ENCODE measurements around the gene PAMR1. TPM values are rescaled to one million over a fixed set of nuclear protein-coding genes. Genes with fewer than 3 reads are reported as not detected.
A peak's percentile ranks its signal among the peaks of the same experiment; 100 is the strongest.

PAMR1 gene
- total and polyA plus RNA-seq, 2 of the 8 experiments (the other 6 are each of a cell fraction or from before 2014, with no cell fraction given): 3.0 to 6.9 TPM

DNA sequence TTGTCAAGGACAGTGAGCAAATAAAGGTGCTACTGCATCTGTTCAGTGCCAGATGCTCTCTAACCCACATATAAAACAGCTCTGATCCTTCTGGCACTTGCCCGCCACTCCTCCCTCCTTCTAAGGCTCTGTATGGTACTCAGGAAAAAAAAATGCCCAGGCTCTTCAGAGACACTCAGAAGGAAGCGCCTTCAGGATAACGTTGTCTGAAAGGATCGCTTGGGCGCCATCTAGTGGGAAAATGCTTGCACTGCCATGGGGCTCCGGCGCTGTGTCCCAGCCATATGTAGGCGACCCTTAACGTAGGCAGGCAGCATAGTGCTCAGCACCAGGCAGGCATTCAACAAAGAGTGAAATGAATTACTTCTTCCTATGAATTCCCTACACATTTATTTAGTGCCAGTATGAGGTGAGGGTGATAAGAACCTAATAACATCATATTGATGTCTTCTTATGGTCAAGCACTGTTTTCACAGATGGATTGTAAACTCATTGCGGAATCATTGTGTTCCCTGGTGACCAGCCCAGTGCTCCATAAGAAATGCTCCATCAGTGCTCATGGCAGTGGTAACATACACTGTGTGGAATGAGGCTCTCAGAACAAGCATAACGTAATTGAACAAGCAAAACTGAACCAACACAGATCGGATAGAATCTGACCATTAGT is 39.6 kb downstream of the PAMR1 start:
- TF ChIP-seq BCL11A (IDR thresholded peaks at IDR 0.05; ENCODE audit: low read depth in 2 of 2, low read length in 2 of 2): no peak
- no peak for TF ChIP-seq CHD1 (IDR thresholded peaks at IDR 0.05; ENCODE audit: low read depth, low read length)
- TF ChIP-seq, protein P1, sequence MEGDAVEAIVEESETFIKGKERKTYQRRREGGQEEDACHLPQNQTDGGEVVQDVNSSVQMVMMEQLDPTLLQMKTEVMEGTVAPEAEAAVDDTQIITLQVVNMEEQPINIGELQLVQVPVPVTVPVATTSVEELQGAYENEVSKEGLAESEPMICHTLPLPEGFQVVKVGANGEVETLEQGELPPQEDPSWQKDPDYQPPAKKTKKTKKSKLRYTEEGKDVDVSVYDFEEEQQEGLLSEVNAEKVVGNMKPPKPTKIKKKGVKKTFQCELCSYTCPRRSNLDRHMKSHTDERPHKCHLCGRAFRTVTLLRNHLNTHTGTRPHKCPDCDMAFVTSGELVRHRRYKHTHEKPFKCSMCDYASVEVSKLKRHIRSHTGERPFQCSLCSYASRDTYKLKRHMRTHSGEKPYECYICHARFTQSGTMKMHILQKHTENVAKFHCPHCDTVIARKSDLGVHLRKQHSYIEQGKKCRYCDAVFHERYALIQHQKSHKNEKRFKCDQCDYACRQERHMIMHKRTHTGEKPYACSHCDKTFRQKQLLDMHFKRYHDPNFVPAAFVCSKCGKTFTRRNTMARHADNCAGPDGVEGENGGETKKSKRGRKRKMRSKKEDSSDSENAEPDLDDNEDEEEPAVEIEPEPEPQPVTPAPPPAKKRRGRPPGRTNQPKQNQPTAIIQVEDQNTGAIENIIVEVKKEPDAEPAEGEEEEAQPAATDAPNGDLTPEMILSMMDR (IDR thresholded peaks at IDR 0.05; ENCODE audit: control extremely low read depth in 1 of 3, insufficient read depth in 1 of 3, low read depth in 1 of 3, low read length in 3 of 3): peak; percentile 85 to 90 (median 89)
- 0 out of 2 replicates have a peak, but pooled peaks have one; percentile 9 for TF ChIP-seq YY1 (IDR thresholded peaks at IDR 0.05; ENCODE audit: low read depth, low read length)
- peak; percentile 80 to 85 for TF ChIP-seq RAD21 (IDR thresholded peaks at IDR 0.05 in 1 of 2, conservative IDR thresholded peaks at IDR 0.05 in 1 of 2; ENCODE audit: low read depth in 2 of 2, low read length in 2 of 2)
- no peak for TF ChIP-seq TAF7 (optimal IDR thresholded peaks at IDR 0.05; ENCODE audit: borderline replicate concordance, low read depth, low read length)
- no peaks in the 10 kb centered on the region; a peak in 1 of 7 replicates for H3K27me3 ChIP-seq (replicated peaks in 1 of 4; ENCODE audit: control insufficient read depth in 3 of 4, extremely low read depth in 1 of 4, insufficient read depth in 3 of 4, low read length in 3 of 4)
- DNase-seq (ENCODE audit: low read depth in 1 of 2, low spot score in 2 of 2): peak; percentile 71 to 95
- H4K20me1 ChIP-seq (replicated peaks in 1 of 2; ENCODE audit: control insufficient read depth in 1 of 2, insufficient read depth in 2 of 2, low read length in 2 of 2): no peaks in the 10 kb centered on the region
- no peak overlapping the region for H4K5ac ChIP-seq (ENCODE audit: insufficient read length, low read depth, low read length)
- H3K18ac ChIP-seq (ENCODE audit: extremely low read depth, low read length): no peak overlapping the region
- H2BK15ac ChIP-seq (ENCODE audit: low read length): no peak overlapping the region
- H3K79me2 ChIP-seq (ENCODE audit: control insufficient read depth in 1 of 2, insufficient read depth in 2 of 2, low read length in 2 of 2): no peaks in the 10 kb centered on the region
- H3K27ac ChIP-seq (ENCODE audit: low read depth, low read length): no peak overlapping the region
- H2BK20ac ChIP-seq (ENCODE audit: low read length): no peak overlapping the region
- ChIA-PET POLR2A (ENCODE audit: partially characterized antibody) (no interaction called here), CTCF (ENCODE audit: partially characterized antibody) (interaction anchor here (0.5 to 3.8 kb wide), 31 partner anchors 8 to 780 kb away, joined by 3 to 22 read pairs (median 3); partner anchors contain the start of genes PAMR1 and SLC1A2)
- H3K4ac ChIP-seq (replicated peaks; ENCODE audit: insufficient read length, low read depth, low read length): no peak overlapping the region
- H2BK12ac ChIP-seq (ENCODE audit: low read depth, low read length): no peak overlapping the region
- no peaks in the 10 kb centered on the region for H3K23me2 ChIP-seq (ENCODE audit: low read depth, low read length)
- 29% methylated on average over 12 of the region's 12 CpGs; no CpG with 5 or more reads in 1 of the 2 experiments for WGBS, 2 experiments (ENCODE audit: extremely low coverage in 1 of 2, insufficient coverage in 1 of 2, insufficient read length in 1 of 2, insufficient replicate concordance in 2 of 2, low coverage in 1 of 2, low lambda C conversion rate in 2 of 2, missing lambda C conversion rate in 1 of 2)
- no peak overlapping the region for H4K91ac ChIP-seq (replicated peaks; ENCODE audit: insufficient read length, low read length)
- no peak overlapping the region for H3K23ac ChIP-seq (ENCODE audit: insufficient read length)
- no peak overlapping the region for H2BK120ac ChIP-seq (replicated peaks; ENCODE audit: low read depth, low read length)
- H3K9ac ChIP-seq (replicated peaks in 1 of 4; ENCODE audit: extremely low read depth in 1 of 4, low read depth in 3 of 4, low read length in 3 of 4): no peak overlapping the region
- H3K4me2 ChIP-seq (ENCODE audit: insufficient read depth in 1 of 2, low read depth in 2 of 2, low read length in 2 of 2): no peak overlapping the region
- H3K36me3 ChIP-seq (ENCODE audit: control insufficient read depth in 2 of 4, insufficient read depth in 4 of 4, low read length in 3 of 4): peaks cover 0 to 4% (median 0%) of the 10 kb centered on the region in 4 experiments; a peak in 2 of 8 replicates
- no peak overlapping the region for H2AFZ ChIP-seq (ENCODE audit: low read length)
- FAIRE-seq: peak; percentile 68
- H3K4me1 ChIP-seq (replicated peaks in 1 of 4; ENCODE audit: control insufficient read depth in 3 of 4, insufficient read depth in 4 of 4, low read length in 3 of 4): no peaks in the 10 kb centered on the region
- no peak overlapping the region for H3K4me3 ChIP-seq (ENCODE audit: extremely low read depth in 1 of 4, insufficient read depth in 2 of 4, low read depth in 3 of 4, low read length in 4 of 4)
- H3K9me3 ChIP-seq (ENCODE audit: insufficient read depth in 2 of 2, low read depth in 1 of 2, low read length in 1 of 2): 0 out of 4 replicates have a peak, but pooled peaks cover 6 to 8% of the 10 kb centered on the region in 2 experiments
- H3K56ac ChIP-seq (replicated peaks; ENCODE audit: insufficient read length, low read depth, low read length): no peak overlapping the region
- no peak overlapping the region for H3K14ac ChIP-seq (ENCODE audit: insufficient read length)
- no peaks in the 10 kb centered on the region for H3K79me1 ChIP-seq (ENCODE audit: low read depth, low read length)
- no peak overlapping the region for H2AK5ac ChIP-seq (ENCODE audit: low read depth, low read length)
- H2BK5ac ChIP-seq (ENCODE audit: low read depth, low read length): no peak overlapping the region
- H4K8ac ChIP-seq (ENCODE audit: extremely low read depth, insufficient read depth, low read length): no peak overlapping the region

Measured in H1 (cell line).